HCT116 (cell line): ENCODE data around the gene GPR84.

Source experiments
- CBX3 ChIP-seq: IDR thresholded peaks from 2 replicates; pipeline ENCODE4 v1.6.1; 2012; ENCODE audit warnings: low read depth
- EGR1 ChIP-seq: IDR thresholded peaks from 2 replicates; pipeline ENCODE4 v1.6.1; 2012; ENCODE audit warnings: low read depth
- EZH2 ChIP-seq: fragments of 200-600 bp; sonication (generic); IDR thresholded peaks from 2 replicates; pipeline ENCODE4 v1.6.1; 2017; ENCODE audit warnings: antibody characterized with exemption, mixed run types
- POLR2A ChIP-seq: IDR thresholded peaks from 2 replicates; pipeline ENCODE4 v1.7.0; 2011; ENCODE audit warnings: borderline replicate concordance; ENCODE audit not compliant: insufficient read depth, insufficient read length; ENCODE audit errors: extremely low read depth
- POLR2AphosphoS5 ChIP-seq: IDR thresholded peaks from 2 replicates; pipeline ENCODE4 v1.6.1; 2011; ENCODE audit warnings: mild to moderate bottlenecking, low read depth, low read length, moderate library complexity
- RAD21 ChIP-seq: IDR thresholded peaks from 2 replicates; pipeline ENCODE4 v1.6.1; 2012; ENCODE audit warnings: low read depth, mild to moderate bottlenecking
- SIN3A ChIP-seq: IDR thresholded peaks from 2 replicates; pipeline ENCODE4 v1.6.1; 2012; ENCODE audit warnings: low read depth
- SP1 ChIP-seq: IDR thresholded peaks from 2 replicates; pipeline ENCODE4 v1.6.1; 2012; ENCODE audit warnings: low read depth
- YY1 ChIP-seq: IDR thresholded peaks from 2 replicates; pipeline ENCODE4 v1.6.1; 2011; ENCODE audit warnings: low read length, low read depth, moderate library complexity, mild to moderate bottlenecking; ENCODE audit not compliant: insufficient replicate concordance; ENCODE audit errors: extremely low read depth
- ZFX ChIP-seq: fragments of 450-650 bp; IDR thresholded peaks from 2 replicates; pipeline ENCODE4 v1.6.1; 2017
- ZNF274 ChIP-seq: fragments of 200-500 bp; sonication (Bioruptor generic); IDR thresholded peaks from 2 replicates; pipeline ENCODE4 v1.6.1; 2014; ENCODE audit warnings: mild to moderate bottlenecking, low read depth, low read length, inconsistent platforms
- TF ChIP-seq, protein P1 (sequence below), 3 experiments: fragments of 200-600 bp in 1 of 3; sonication (generic) in 1 of 3; IDR thresholded peaks in 2 of 3; conservative IDR thresholded peaks in 1 of 3; 2 replicates each; pipeline ENCODE4 v1.5.1; 2012 to 2017; ENCODE audit warnings: low read depth in 2 of 3, low read length in 2 of 3, antibody characterized with exemption in 1 of 3, borderline replicate concordance in 1 of 3, control low read depth in 1 of 3, mild to moderate bottlenecking in 1 of 3, mixed read lengths in 1 of 3, mixed run types in 1 of 3, moderate library complexity in 1 of 3; ENCODE audit not compliant: insufficient read depth in 1 of 3
- TF ChIP-seq, protein P2 (sequence below): IDR thresholded peaks from 2 replicates; pipeline ENCODE4 v1.6.1; 2011; ENCODE audit warnings: mild to moderate bottlenecking, low read length, moderate library complexity; ENCODE audit not compliant: insufficient replicate concordance; ENCODE audit errors: extremely low read depth

DNA sequence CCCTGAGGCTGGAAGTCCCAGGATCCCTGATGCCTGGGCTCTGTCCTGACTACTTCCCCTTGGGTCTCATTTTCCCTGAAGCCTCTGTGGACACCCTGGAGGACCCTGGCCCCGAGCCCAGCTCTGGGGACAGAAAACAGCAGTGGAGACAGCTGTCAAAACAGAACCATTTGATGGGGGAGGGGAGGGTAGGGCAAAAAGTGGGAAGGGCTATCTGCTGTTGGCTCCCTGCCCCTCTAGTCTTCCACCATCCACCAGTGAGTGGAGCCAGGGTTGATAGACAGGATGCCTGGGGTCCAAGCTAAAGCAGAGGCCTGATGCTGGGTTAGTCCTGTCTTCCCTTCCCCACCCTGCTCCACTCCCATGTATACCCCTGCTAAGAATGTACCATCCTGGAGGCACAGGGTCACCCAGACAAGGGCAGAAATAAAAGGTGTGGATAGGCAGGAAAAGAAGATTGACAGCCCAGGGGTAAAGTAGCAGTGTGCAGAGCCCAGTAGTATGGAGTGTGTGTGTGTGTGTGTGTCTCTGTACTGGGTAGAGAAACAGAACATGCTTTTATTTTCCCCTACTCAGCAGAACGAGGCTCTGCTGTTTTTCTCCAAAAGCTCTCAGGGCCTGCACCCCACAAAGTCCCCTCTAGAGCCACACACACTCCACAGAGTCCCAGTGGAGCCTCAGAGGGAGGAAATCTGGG is 10.4 kb upstream of the GPR84 start:
- no peak for TF ChIP-seq CBX3
- TF ChIP-seq YY1 = no peak
- no peak for TF ChIP-seq EZH2
- TF ChIP-seq ZFX = no peak
- no peak for TF ChIP-seq POLR2AphosphoS5
- TF ChIP-seq, protein P1, sequence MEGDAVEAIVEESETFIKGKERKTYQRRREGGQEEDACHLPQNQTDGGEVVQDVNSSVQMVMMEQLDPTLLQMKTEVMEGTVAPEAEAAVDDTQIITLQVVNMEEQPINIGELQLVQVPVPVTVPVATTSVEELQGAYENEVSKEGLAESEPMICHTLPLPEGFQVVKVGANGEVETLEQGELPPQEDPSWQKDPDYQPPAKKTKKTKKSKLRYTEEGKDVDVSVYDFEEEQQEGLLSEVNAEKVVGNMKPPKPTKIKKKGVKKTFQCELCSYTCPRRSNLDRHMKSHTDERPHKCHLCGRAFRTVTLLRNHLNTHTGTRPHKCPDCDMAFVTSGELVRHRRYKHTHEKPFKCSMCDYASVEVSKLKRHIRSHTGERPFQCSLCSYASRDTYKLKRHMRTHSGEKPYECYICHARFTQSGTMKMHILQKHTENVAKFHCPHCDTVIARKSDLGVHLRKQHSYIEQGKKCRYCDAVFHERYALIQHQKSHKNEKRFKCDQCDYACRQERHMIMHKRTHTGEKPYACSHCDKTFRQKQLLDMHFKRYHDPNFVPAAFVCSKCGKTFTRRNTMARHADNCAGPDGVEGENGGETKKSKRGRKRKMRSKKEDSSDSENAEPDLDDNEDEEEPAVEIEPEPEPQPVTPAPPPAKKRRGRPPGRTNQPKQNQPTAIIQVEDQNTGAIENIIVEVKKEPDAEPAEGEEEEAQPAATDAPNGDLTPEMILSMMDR (IDR thresholded peaks at IDR 0.05 in 2 of 3, conservative IDR thresholded peaks at IDR 0.05 in 1 of 3; ENCODE audit: borderline replicate concordance in 1 of 3, insufficient read depth in 1 of 3, low read depth in 2 of 3, low read length in 2 of 3) = no peak
- TF ChIP-seq POLR2A = no peak
- TF ChIP-seq SIN3A = no peak
- TF ChIP-seq SP1 = no peak
- TF ChIP-seq, protein P2, sequence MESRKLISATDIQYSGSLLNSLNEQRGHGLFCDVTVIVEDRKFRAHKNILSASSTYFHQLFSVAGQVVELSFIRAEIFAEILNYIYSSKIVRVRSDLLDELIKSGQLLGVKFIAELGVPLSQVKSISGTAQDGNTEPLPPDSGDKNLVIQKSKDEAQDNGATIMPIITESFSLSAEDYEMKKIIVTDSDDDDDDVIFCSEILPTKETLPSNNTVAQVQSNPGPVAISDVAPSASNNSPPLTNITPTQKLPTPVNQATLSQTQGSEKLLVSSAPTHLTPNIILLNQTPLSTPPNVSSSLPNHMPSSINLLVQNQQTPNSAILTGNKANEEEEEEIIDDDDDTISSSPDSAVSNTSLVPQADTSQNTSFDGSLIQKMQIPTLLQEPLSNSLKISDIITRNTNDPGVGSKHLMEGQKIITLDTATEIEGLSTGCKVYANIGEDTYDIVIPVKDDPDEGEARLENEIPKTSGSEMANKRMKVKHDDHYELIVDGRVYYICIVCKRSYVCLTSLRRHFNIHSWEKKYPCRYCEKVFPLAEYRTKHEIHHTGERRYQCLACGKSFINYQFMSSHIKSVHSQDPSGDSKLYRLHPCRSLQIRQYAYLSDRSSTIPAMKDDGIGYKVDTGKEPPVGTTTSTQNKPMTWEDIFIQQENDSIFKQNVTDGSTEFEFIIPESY = no peak
- no peak for TF ChIP-seq EGR1
- TF ChIP-seq RAD21 = no peak
- TF ChIP-seq ZNF274 = no peak
